ENCODE results near the gene C4orf50. TPM values are rescaled to one million over a fixed set of nuclear protein-coding genes. Genes with fewer than 3 reads are reported as not detected.

The C4orf50 gene
- total and polyA plus RNA-seq, 2 of the 13 experiments (the other 11 are each of a cell fraction or from before 2014, with no cell fraction given): not detected

- TF ChIP-seq, protein P1, sequence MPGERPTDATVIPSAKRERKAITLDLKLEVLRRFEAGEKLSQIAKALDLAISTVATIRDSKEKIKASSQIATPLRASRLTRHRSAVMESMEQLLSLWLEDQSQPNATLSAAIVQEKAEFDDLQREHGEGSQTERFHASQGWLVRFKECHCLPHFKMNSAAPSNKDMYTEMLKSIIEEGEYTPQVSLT (CRISPR knock-in tag; IDR thresholded peaks at IDR 0.05; ENCODE audit: borderline replicate concordance, low read depth): no peak
- TF ChIP-seq PHF21A (CRISPR knock-in tag; IDR thresholded peaks at IDR 0.05) (no peak), ZNF280B (CRISPR knock-in tag; IDR thresholded peaks at IDR 0.05; ENCODE audit: borderline replicate concordance) (no peak)
Measured at GRCh38 chr4:6043188-6043587, 25.0 kb upstream of the C4orf50 start (continued).

DNA sequence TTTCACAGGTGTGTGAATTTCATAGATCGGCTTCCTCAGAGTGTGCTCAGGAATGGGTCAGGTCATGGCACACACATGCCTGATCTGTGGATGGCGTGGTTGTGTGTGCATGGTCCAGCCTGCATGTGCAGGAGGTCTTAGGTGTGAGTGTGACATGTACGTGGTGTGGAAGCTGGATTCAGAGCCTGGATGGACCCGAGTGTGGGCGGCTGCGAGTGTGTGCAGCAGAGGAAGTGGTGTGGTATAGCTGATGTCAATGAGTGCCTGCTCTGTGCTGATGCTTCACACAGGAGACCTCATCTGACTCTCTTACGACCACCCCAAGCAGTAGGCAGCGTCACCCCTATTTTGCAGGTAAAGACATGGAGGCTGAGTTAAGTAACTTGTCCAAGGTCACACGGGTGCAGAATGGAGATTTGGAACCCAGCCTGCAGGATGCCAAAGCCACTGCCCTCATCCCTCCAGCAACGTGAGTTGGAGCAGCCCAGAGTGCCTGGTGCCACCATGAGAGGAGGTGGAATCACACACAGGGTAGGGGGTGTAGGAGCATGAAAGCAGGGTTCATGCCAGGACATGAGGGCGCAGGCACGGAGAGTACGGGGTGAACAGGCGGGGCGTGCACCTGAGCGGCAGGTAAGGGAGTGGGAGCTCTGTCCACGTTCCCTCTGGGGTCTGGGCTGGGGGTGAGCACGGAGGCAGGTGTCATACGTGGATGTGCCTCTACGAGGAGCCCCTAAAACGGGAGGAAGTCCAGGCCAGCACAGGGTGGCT, 24.2 kb upstream of the C4orf50 start:
- Histone ChIP-seq H3K27me3 (ENCODE audit: control insufficient read depth in 1 of 2, insufficient read depth in 2 of 2, low read length in 2 of 2) (peaks cover 8 to 55% of the 10 kb centered on the region in 2 experiments), H3K4me3 (replicated peaks in 1 of 3; ENCODE audit: insufficient read depth in 1 of 3, low read depth in 2 of 3, low read length in 3 of 3) (no peak overlapping the region), H3K4me1 (ENCODE audit: insufficient read depth, low read length) (no peaks in the 10 kb centered on the region), H3K9ac (ENCODE audit: insufficient read depth, low read depth, low read length) (no peak overlapping the region), H3K79me2 (ENCODE audit: insufficient read depth, low read length) (no peaks in the 10 kb centered on the region), H2AFZ (ENCODE audit: low read length) (no peak overlapping the region), H3K27ac (ENCODE audit: extremely low read length, insufficient read depth, low read length) (no peak overlapping the region), H3K9me3 (ENCODE audit: low read length) (no peaks in the 10 kb centered on the region), H4K20me1 (ENCODE audit: insufficient read depth, low read length) (no peaks in the 10 kb centered on the region), H3K36me3 (replicated peaks in 1 of 2; ENCODE audit: control insufficient read depth in 1 of 2, insufficient read depth in 2 of 2, low read length in 2 of 2) (no peaks in the 10 kb centered on the region), H3K4me2 (ENCODE audit: low read depth, low read length) (no peak overlapping the region)
- DNase-seq (ENCODE audit: low spot score) (no peak), FAIRE-seq (no peak), ATAC-seq (no peak)
- intact Hi-C loops (cut with micrococcal nuclease; ENCODE audit: unreplicated experiment): no loop called here
- in situ Hi-C loops (cut with HindIII; ENCODE audit: extremely low pct_ligation_motif_present, low pct_unique_long_range_greater_than_20kb): no loop called here
- BruUV-seq (replicated peaks): no TSS peak
- ChIA-PET POLR2A (no interaction called here), CTCF (ENCODE audit: low intra/inter-chr PET ratio, low total read pairs) (no interaction called here)
- TF ChIP-seq, protein P2, sequence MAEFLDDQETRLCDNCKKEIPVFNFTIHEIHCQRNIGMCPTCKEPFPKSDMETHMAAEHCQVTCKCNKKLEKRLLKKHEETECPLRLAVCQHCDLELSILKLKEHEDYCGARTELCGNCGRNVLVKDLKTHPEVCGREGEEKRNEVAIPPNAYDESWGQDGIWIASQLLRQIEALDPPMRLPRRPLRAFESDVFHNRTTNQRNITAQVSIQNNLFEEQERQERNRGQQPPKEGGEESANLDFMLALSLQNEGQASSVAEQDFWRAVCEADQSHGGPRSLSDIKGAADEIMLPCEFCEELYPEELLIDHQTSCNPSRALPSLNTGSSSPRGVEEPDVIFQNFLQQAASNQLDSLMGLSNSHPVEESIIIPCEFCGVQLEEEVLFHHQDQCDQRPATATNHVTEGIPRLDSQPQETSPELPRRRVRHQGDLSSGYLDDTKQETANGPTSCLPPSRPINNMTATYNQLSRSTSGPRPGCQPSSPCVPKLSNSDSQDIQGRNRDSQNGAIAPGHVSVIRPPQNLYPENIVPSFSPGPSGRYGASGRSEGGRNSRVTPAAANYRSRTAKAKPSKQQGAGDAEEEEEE (CRISPR knock-in tag; IDR thresholded peaks at IDR 0.05; ENCODE audit: borderline replicate concordance): no peak
- no peak for TF ChIP-seq XRCC5 (optimal IDR thresholded peaks at IDR 0.05; ENCODE audit: low read length)
- TF ChIP-seq ZNF773 (CRISPR knock-in tag; IDR thresholded peaks at IDR 0.05; ENCODE audit: borderline replicate concordance): no peak
- no peak for TF ChIP-seq HMGA1 (CRISPR knock-in tag; conservative IDR thresholded peaks at IDR 0.05)
- TF ChIP-seq SMARCE1 (IDR thresholded peaks at IDR 0.05; ENCODE audit: borderline replicate concordance): no peak
- no peak for TF ChIP-seq ARID2 (CRISPR knock-in tag; IDR thresholded peaks at IDR 0.05; ENCODE audit: borderline replicate concordance)
- TF ChIP-seq ZBTB4 (CRISPR knock-in tag; IDR thresholded peaks at IDR 0.05; ENCODE audit: borderline replicate concordance): no peak
- WGBS (ENCODE audit: low lambda C conversion rate): 22% methylated on average over 8 of the region's 21 CpGs

Data from HepG2 (cell line).